GM21515 (cell line): ENCODE measurements around the gene ATP5F1A.
"Not testable (repeated sequence)": the region's sequence is repeated elsewhere in the genome, so short reads cannot be mapped to it uniquely, and the experiment has no call there.

ENCODE experiments used
- ATAC-seq: cut with Tn5 transposase; IDR thresholded peaks from one replicate; pipeline ENCODE4 v1.9.1; 2021; ENCODE audit not compliant: unreplicated experiment

Gene ATP5F1A

DNA sequence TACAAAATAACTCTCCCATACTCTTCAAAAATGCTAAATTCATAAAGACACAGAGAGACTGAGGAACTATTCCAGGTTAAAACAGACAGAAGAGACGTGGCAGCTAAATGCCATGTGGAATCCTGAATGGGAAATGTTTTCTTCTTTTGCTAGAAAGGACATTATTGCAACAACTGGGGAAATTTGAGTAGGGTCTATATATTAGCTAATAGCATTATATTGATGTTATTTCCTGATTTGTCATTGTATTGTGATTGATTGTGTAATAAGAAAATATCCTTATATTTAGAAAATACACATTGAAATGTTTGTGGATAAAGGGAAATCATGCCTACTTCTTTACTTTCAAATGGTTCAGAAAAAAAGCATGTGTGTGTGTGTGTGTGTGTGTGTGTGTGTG, 49.5 kb downstream of the ATP5F1A start:
- no peak for ATAC-seq

DNA sequence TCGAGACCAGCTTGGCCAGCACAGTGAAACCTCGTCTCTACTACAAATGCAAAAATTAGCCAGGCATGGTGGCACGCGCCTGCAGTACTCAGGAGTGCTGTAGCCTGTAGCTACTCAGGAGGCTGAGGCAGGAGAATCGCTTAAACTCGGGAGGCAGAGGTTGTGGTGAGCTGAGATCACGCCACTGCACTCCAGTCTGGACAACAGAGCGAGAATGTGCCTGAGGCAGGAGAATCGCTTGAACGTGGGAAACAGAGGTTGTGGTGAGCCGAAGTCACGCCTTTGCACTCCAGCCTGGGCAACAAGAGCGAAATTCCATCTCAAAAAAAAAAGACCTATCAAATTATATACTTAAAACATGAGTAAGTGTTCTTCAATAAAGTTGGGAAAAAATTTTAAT, 50.7 kb downstream of the ATP5F1A start:
- not testable (repeated sequence) for ATAC-seq

DNA sequence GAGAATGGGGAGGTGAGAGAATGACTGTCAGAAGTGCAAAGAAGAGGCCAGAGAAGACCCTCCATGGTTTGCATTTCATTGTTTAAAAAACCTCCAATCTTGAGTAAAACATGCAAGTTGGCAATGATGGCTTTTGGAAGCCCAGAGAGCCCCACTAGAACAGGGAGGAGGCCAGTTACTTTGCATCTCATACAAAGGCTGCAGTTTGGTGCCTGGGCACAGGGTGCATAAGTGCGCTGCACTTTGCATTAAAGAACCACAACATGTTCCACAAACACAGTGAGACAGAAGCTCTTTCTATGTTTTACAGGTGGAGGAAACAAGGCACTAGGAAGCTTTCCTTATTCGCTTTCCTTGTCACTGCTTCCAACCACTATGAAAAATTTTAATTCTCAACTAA, 51.4 kb downstream of the ATP5F1A start:
- ATAC-seq: no peak

DNA sequence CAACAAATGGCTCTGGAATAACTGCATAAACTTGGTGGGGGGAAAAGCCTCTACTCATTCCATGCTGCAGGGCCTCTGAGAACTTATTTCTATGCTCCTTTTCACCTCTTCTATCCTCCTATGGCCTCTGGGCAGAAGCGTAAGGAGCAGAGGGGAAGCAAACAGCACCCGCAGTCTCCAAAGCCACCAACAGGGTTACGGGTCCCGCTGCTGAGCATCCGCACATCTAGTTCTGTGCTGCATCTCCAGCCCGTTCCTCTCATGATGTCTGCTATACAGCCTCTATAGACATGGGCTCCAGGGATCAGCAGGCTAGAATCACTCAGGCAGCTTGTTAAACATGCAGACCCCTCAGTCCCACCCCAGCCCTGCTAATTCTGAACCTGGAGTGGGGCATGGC, 52.0 kb downstream of the ATP5F1A start:
- no peak for ATAC-seq

DNA sequence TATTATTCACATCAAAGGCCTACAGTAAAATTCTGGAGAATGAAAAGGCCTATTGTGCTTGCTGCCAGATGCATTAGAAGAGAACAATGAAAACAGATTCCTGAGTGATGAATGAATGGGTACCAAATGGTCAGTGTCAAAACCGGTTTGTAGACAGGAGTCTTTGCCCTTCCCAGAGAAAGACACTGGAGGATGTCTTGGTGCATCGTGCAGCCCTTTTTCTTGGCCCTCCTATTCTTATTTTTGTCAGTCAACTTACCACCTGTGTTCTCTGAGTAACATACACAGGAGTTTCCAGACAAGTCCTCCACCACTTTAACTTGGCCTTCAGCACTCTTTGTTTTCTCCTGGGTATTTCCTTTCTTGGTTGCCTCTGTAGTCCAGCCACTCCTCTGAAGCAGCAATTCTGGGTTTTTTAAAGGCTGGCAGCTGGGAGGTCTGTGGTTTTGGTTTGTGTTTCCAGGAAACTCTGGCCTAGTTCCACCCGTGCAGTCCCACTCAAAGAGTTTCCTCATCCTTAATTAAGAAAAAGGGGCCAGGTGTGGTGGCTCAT, 55.4 kb downstream of the ATP5F1A start:
- ATAC-seq: no peak

DNA sequence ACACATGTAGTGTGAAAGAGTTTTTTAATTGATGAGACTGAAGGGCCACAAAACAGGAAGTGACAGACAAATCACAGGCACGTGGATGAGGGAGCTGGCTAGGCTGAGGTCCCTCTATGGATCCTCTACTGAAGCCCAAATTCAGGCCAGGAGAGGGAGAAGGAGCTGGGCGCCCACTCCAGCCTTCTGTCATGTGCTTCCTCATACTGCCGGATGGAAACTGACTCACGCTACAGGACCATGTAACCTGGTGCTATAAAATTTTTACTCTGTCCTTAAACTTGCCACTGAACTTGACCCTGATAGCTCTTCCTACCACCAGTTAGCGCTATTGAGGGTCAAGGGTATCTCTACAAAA, 57.4 kb downstream of the ATP5F1A start:
- ATAC-seq: no peak

DNA sequence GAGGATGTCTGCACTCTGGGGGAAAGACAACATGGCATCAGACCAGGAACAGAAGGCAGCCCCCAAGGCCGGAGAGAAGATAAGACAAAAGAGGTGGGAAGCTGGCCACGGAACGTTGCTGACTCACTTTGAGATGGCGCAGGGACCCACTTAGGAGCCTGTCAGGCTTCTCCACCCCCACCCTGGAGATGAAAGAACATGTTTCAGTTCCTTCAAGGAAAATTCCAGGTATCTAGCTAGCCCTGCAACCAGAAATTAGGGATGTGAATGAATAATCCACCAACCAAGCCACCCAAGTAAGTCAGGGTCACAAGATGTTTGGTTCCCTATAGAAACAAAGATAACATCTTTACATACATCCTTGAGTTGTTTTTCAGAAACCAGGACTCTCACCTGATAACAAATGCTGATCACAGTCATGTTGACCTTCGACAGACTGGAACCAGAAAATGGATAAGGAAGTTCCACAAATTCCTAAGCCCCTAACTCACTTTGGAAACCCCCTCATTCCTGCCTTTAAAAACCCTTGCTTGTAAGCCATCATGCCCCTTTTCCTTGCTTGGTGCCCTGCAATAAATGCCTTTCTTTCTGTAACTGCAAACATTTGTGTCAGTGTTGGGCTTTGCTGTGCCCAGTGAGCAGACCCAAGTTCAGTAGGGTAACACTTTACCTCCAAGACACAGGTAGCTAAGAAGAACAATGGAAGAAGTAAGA, 57.9 kb downstream of the ATP5F1A start:
- no peak for ATAC-seq

DNA sequence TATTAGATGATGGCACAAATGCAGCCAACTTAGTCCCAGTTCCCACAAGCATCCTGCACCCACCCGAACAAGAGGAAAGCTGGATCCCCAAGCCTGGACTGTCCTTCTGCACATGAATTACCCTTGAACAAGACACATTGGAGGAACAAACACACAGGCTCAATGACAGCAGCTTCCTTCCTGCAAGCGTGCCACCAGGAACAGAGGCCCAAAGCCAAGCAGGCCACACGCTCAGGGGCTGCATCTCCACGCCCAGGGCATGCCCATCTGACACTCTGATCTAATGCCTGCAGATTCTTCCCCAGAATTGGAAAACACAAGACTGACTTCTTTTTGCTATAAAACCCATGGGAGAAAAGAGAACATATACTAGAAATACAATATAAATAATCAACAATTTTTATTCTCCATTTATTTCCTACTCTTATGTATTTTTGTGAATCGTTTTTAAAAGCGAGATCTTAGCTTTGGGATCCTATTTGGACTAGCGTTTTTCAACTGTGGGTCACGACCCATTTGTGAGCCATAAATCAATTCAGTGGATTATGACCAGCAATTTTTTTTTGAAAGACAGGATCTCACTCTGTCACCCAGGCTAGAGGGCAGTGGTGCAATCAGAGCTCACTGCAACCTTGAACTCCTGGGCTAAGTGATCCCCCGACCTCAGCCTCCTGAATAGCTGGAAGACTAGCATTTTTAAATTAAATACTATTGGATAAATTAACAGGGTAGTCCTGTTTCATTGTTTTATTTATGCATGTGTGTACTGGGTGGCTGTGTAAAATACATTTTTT, 60.4 kb downstream of the ATP5F1A start:
- ATAC-seq: no peak

DNA sequence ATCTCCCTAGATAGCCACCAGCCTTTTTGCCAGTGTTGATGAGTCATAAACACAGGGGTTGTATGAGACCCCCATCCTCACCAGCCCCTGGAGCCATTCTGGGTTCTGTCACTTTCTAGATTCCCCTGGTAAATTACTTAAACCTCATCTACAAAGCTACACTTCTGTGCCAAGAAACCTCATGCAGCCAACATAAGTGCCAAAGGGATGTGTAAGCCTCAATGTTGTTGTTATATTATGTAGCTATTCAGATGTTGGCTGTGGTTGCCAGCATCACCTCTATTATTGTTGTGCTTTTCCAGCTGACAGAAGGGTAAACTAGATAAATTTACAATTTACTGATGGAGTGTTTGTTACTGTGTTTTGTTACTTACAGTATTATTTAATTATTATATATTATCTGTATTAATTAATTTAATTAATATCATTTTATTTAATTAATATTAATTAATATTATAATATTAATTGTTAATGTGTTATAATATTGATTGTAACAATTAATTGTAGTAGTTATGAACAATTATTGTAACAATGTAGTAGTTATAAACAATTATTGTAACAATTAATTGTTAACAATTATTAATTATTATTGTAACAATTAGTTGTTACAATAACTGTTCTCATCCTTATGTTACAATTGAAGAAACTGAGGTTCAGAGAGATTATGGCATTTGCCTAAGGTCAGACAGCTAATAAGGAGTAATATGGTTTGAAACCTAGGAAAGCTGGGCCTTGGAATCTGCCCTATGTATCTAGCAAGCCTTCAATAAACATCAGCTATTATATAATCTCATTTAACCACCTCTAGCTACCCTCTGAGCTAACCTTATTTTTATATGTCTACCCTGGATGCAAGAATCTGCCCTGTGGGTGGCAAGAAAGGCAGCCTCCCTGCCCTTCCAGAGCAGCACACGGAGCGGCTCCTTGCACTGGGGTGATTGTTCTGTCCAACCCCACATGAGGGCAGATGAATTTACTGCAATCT, 62.1 kb downstream of the ATP5F1A start:
- ATAC-seq: no peak

DNA sequence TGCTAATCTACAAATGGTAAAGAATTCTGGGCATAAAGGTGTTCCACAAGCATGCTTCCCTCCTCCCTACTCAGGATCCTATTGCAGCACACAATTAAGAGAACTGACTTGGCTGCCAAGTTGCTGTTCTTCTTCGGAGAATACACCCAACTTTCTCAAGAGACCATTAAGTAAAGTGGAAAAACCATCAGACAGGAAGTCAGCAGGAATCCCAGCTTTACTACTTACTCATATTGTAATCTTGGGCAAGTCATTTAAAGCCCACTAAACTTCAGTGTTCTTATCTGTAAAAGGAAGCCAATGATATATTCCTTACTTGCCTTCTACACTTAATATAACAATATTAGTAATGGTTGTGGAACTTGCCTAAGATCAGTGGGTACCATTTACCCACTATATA, 63.9 kb downstream of the ATP5F1A start:
- ATAC-seq: no peak

DNA sequence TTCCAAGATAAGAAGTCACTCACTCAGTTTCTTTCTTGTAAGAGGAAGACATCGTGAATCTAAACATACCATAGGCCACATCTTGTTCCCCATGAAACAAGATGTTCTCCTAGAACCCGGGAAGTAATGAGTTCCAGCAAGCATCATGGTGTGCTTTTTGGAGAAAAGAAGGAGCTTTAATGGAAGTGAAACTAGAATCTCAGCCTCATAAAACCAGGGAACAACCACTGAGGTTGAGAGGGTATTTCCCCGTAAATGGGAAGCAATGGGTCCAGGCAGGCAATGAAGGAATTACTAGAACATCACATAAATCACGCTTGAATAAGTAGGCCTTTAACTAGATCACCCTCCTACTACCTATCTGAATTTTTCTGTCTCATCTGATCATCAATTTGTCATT, 66.4 kb downstream of the ATP5F1A start:
- ATAC-seq: no peak
